ACHN (cell line): ENCODE data around the gene SHLD2.
"Not testable (repeated sequence)": the region's sequence is repeated elsewhere in the genome, so short reads cannot be mapped to it uniquely, and the experiment has no call there.

Experiments used
- DNase-seq: peaks from one replicate; pipeline ENCODE4 v3.0.0-alpha.2; 2015
- in situ Hi-C: cut with HindIII; loops from 2 replicates; pipeline ENCODE4 v1.10.0; 2017; ENCODE audit warnings: low sequenced_read_pairs, low pct_ligation_motif_present, low pct_unique_long_range_greater_than_20kb

Gene SHLD2

DNA sequence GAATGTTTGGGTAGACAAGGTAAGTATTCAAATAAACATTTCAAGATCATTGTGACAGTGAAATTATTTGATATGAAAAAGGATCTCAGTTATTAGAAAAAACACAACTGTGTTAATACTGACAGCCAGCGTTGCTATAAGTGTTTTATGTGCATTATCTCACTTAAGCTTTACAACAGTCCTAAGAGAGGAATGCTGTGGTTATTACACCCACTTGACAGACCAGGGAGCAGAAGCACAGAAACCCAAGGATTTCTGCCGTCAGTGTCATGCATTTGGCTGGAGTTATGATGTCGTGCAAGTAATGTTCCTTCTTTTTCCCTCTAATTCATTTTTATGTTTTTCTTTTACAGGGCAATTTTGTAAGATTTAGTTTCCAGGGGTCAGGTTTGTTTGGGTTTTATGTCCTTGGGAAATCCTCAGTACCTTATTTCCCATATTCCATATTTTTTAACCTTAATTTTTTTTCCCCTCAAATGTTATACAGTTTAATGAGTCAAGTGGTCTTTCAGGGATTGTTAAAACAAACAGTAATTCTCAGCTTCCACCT is 32.7 kb downstream of the SHLD2 start:
- in situ Hi-C loops, DNase-seq: not testable (repeated sequence)

DNA sequence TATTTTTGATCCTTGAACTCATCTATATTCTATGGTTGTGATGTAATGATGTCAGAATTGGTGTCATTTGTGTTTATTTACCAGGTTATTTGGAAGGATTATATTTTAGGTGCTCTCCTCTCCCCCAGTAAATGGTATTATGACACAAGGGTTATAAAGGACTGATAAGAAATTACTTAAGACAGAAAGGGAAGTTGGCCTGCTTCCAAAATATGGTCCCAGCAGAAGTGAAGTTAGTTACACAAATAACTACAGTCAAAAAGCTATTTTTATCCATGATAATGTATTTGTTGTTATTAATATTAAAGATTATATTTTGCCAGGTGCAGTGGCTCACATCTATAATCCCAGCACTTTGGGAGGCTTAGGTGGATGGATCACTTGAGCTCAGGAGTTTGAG is 37.2 kb downstream of the SHLD2 start:
- DNase-seq, in situ Hi-C loops: not testable (repeated sequence)

DNA sequence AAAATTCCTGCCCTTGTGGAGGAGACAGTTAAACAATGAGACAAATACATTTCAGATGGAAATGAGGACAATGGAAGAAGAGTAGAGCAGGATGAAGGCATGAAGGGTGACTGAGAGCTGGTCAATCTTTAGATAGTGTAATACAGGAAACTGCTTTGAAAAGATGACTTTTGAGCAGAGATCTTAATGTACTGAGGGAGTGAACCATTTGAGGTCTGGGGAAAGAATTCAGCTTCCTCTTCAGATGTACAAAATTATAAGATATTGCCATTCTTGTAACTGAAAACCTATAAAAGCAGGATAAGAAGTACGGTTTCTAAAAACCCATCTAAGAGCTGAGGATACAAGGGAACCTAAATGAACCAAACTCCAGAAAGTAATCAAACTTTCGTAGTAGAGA is 38.9 kb downstream of the SHLD2 start:
- in situ Hi-C loops, DNase-seq: not testable (repeated sequence)

DNA sequence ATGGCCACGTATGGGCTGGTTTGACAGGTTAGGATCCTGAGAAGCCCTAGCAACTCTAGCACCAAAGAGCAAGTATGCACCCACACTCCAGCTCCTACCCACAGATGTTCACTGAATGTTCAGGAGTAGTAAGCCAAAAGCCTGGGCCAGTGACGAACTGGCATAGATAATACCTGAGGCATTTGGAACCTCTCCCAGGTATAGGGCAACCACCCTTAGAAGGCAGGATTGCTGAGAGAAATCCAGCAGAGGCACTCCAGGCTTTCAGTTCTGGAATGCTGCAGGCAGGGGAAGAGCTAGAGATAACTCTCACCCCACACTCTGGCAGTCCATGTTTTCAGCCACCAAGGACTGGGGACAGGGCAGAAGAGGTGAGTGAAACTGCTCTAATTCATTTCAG is 39.4 kb downstream of the SHLD2 start:
- in situ Hi-C loops, DNase-seq: not testable (repeated sequence)

DNA sequence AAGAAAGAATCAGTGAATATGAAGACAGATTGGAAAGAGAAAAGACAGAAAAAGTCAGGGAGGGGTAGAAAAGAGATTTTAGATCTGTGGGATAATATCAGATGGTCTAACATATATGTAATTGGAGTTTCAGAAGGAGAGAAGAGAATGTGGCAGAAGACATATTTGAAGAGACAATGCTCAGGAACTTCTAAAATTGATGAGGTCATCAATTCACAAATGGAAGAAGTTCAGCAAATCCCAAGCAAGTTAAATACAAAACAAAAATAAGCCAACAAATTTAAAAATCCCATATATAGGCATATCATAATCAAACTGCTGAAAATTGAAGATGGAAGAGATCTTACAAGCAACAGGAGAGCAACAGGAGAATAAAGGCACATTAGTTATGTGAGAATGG is 42.5 kb downstream of the SHLD2 start:
- DNase-seq, in situ Hi-C loops: not testable (repeated sequence)

DNA sequence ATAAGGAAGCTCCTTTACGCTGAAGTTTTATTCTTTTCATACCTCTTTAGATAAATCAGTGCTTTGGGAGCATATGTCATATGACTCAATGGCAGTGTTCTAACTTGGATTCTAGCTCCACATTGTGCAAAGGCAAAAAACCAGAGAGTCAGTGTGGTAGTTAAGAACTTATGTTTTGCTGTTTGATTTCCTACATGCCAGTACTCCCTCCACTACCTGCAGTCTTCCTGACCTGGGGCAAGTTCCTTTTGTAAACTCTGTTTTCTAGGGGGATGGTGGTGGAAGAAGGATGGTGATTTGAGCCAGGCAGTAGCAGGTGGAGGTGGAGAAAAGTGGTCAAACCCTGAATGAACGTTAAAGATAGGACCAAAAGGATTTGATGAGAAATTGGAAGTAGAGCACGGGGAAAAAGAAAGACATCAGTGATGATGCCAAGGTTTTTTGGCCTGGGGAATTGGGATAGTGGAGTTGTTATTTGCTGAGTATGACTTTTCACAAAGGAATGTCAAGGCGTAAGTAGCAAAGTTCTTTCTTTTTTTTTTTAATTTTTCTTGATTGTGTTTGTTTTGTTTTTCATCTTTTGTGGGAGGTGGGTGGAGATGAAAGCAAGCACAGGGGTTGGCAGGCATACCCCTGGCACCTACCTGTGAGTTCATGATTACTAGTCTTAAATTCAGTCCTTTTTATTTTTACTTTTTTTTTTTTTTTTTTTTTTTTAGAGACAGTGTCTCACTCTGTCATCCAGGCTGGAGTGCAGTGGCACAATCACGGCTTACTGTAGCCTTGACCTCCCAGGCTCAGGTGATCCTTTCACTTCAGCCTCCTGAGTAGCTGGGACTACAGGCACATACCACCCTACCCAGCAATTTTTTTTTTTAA is 47.5 kb downstream of the SHLD2 start:
- DNase-seq, in situ Hi-C loops: not testable (repeated sequence)

DNA sequence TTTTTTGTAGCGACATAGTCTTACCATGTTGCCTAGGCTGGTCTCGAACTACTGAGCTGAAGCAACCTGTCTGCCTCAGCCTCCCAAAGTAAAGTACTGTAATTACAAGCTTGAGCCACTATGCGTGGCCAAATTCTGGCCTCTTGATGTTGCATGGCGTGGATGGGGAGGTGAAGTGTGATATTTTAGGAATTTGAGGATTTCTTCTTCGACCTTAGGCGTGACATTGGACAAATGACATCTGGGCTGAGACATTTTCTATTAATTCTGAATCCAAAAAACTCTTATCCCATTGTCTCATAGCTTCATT is 48.1 kb downstream of the SHLD2 start:
- DNase-seq, in situ Hi-C loops: not testable (repeated sequence)

DNA sequence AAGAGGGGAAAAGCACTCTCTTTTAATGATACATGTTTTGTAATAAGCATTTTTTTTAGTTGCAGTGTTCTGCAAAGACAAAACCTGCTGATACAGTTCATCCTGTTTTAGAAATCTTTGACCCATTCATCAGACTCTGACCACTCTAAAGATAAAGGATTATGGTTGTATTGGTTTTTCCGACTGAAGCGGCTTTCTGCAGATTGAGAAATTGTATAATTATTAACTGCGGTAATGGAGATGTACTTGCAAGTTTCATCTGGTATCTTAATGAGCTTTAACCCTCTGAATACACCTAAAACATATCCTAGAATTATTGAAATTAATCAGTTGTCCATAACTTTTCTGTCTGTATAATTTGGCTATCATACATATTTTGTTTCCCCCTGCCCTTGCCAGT is 50.6 kb downstream of the SHLD2 start:
- in situ Hi-C loops: not testable (repeated sequence)

DNA sequence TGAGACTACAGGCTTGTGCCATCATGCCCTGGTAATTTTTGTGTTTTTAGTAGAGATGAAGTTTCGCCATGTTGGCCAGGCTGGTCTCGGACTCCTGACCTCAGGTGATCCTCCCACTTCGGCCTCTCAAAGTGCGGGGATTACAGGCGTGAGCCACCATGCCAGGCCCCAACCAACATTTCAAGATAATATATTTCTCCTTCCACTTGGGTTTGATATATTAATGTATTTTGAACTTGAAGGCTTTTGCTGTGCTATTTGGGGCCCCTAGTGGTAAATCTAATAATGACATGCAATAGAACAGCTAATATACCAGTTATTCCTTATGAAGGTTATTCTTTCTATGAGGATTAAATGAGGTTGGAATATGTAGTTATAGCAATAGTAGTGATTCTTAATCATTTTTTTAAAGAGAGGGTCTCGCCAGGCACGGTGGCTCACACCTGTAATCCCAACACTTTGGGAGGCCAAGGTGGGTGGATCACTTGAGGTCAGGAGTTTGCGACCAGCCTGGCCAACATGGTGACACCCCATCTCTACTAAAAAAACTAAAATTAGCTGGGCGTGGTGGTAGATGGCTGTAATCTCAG is 54.1 kb downstream of the SHLD2 start:
- DNase-seq, in situ Hi-C loops: not testable (repeated sequence)

More for the DNA sequence above, 50.6 kb downstream of the SHLD2 start:
- DNase-seq: not testable (repeated sequence)

DNA sequence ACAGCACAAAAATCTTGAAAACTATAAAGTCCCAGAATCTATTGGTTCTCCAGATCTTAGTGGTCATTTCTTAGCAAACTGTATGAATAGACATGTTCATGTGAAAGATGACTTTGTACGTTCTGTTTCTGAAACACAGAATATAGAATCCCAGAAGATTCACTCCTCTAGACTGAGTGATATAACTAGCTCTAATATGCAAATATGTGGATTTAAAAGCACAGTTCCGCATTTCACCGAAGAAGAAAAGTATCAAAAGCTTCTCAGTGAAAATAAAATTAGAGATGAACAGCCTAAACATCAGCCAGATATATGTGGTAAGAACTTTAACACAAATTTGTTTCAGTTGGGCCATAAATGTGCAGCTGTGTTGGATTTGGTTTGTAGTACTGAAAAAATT is 56.5 kb downstream of the SHLD2 start:
- in situ Hi-C loops, DNase-seq: not testable (repeated sequence)

DNA sequence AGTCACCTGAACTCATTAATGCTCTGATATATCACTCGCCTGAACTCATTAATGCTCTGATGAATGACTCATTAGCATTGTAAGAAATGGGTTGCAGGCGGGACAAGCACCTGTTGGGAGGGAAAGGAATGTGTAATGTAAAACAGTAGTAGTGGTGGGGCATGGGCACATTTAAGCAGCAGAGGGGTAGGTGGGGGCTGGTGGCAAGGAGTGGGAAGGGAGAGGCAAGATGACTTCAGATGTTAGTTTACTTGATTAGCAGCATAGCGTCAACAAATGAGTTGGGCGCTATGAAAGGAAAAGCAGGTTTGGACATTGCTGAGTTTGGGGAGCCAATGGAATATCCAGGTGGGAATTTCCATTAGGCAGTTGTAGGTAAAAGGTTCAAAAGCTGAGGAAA is 61.8 kb downstream of the SHLD2 start:
- DNase-seq, in situ Hi-C loops: not testable (repeated sequence)

DNA sequence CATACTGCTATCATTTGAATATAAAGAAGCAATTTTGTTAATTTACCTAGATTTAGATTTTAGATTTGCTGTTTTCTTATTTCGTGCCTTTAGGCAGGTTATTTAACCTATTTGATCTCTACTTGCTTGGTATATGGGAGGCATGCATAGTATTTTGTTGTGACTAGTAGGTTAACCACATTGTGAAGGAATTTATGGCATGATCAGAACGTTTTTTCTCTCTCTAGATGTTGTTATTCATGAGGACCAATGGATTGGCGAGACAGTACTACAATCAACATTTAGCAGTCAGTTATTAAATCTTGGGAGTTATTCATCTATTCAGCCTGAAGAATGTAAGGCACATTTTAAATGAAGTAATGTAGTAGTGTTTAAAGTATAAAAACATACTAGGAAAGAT is 62.8 kb downstream of the SHLD2 start:
- DNase-seq, in situ Hi-C loops: not testable (repeated sequence)

DNA sequence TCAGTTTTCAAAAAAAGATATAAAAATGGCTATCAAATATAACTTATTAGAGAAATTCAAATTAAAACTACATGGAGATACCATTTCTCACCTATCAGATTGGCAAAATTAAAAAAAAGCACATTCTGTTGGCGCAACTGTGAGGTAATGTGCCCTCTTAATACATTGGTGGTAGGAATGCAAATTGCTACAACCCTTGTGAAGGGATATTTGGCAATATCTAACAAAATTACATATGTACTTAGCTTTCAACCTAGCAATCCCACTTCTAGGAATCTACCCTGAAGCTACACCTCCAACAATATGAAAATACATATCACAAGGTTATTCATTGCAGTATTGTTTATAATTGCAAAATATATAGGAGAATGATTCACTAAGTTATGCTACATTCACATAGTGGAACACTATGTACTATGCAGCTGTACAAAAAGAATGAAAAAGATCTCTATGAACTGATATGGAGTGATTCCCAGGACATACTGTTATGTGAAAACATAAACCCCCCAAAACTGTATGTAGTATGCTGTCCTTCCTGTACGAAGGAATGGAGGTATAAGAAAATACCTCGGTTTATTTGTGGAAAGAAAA is 67.8 kb downstream of the SHLD2 start:
- DNase-seq, in situ Hi-C loops: not testable (repeated sequence)

DNA sequence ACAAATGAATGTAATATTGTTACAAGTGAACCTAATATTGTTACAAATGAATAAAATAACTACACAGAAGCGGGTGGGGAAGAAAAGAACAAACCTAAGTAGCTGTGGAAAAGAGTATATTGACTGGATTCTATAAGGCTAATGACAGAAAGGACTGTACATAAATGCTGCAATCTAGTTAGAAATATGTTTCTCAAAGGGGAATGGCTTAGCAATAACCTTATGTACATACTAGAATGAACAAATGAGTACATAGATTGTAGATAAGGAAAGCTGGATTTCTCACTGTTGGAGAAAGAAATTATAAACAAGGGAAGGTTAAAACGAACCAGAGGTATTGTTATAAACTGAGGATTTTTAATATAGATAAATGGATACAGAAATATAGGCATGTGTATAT is 68.4 kb downstream of the SHLD2 start:
- DNase-seq, in situ Hi-C loops: not testable (repeated sequence)

DNA sequence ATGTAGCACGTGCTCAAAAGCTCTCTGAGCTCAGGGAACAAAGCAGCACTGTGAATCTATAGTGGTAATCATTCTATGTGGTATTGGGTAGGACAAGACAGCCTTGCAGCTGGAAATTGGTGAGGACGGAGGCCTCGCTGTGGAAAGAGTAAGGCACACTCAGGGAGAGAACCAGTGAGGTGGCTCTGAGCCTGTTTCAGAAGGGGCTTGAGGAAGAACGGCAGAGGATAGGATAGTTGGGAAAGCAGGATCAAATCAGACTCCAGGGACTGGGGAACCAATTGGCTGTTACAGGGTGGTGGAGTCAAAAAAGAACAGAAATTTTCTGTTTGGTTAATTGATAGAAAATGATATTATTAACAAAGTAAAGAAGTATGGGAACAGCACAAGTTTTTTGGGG is 74.9 kb downstream of the SHLD2 start:
- in situ Hi-C loops, DNase-seq: not testable (repeated sequence)

DNA sequence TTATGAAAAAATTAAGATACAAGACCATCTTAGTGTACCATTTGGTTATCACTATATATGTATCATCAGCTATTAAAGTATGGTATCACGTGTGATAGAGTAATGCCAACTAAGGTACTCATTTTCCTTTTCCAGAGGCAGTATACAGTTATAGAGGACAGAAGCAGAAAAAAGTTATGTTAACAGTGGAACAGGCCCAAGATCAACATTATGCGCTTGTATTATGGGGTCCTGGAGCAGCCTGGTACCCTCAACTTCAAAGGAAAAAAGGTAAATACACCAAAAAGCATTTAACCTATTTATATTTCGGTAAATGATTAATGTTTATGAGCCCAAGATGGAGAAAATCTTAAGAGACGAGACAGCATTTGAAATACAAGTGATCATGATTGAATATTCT is 75.7 kb downstream of the SHLD2 start:
- in situ Hi-C loops, DNase-seq: not testable (repeated sequence)

DNA sequence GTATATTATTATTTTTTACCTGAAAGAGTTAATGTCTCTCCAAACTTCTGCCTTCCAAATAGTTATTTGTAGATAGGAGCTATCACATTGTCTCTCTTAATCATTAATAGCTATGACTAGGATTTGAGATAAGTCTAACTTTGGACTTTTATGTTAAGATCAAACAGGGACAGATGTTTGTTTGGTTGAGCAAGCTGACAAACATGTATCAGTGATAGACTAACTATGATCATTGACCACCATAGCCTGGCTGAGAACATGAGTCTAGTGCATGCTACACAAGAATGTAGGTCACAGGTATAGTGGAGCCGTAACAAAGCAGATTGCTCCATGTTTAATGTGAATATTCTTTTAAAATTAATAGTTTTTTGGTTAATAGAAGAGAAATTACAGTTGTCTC is 76.7 kb downstream of the SHLD2 start:
- in situ Hi-C loops, DNase-seq: not testable (repeated sequence)

DNA sequence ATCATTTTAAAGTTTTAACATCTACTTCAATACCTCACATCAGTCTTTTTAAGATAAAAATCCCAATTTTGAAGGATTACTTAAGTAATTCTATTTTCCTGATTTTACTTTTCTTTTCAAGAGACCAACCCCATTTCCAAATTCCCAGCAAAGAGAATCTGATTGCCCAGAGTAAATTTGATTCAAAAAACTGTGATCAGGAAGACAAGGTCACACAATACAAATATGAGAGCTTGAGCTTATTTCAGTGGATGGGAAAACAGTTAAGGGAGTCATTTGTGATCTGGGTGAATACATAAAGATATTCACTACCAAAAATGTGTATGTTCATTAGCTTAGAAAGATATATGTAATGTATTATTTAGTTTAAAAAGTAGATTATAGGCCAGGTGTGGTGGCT is 77.2 kb downstream of the SHLD2 start:
- in situ Hi-C loops, DNase-seq: not testable (repeated sequence)

DNA sequence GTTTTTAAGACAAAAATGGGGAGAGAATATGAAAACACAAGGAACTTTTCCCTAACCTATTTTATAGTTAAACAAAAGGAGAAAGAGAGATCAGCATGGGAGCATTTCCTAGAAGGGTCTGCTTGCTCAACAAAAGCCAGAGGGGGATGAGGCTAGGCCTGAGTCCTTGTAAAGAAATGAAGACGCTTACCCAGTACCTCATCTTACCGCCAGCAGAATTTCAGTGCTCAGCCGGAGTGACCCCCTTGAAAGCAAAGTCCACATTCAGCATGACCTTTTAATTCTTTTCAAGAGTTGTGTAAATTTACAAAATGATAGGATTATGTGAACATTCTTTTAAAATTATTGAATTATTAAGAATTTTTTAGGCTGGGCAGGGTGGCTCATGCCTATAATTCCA is 82.6 kb downstream of the SHLD2 start:
- in situ Hi-C loops: not testable (repeated sequence)

More for the DNA sequence above, 82.6 kb downstream of the SHLD2 start:
- not testable (repeated sequence) for DNase-seq
